PC-3 (cell line): ENCODE data around the gene TMEM273. TPM values are rescaled to one million over a fixed set of nuclear protein-coding genes. Genes with fewer than 3 reads are reported as not detected.

Source experiments
- ATAC-seq: fragments of 200-7000 bp; cut with Tn5 transposase; 2 replicates; pipeline ENCODE4 v1.9.1; 2020; ENCODE audit warnings: mild to moderate bottlenecking, moderate library complexity
- BruUV-seq: library from RNA; stranded (reverse); fragments of 400-500 nt; replicated peaks from 2 replicates; lab custom pipeline; 2021; lab: Mats Ljungman, UMichigan
- CTCF ChIA-PET: fragments of 300-600 bp; sonication (Branson Sonifier 250); formaldehyde crosslinking; loops from one replicate; lab custom pipeline; 2022; ENCODE audit warnings: antibody characterized with exemption; lab: Charles Lee
- POLR2A ChIA-PET: fragments of 300-600 bp; sonication (Branson Sonifier 250); formaldehyde crosslinking; loops from one replicate; lab custom pipeline; 2022; ENCODE audit warnings: antibody characterized with exemption; ENCODE audit not compliant: unreplicated experiment; lab: Charles Lee
- DNase-seq: peaks from one replicate; pipeline ENCODE4 v3.0.0-alpha.2; 2015
- H2AFZ ChIP-seq: fragments of 300-600 bp; sonication (generic); 2 replicates; pipeline ENCODE4 v1.6.0; 2016; ENCODE audit warnings: antibody characterized with exemption, low read length
- H3F3A ChIP-seq: fragments of 300-600 bp; sonication (generic); one replicate; pipeline ENCODE4 v1.6.0; 2017; ENCODE audit warnings: antibody characterized with exemption, low read length, control low read depth, mild to moderate bottlenecking; ENCODE audit not compliant: unreplicated experiment
- H3K27ac ChIP-seq: fragments of 300-600 bp; sonication (generic); 2 replicates; pipeline ENCODE4 v1.5.1; 2016; ENCODE audit warnings: mild to moderate bottlenecking, low read length
- H3K27me3 ChIP-seq: fragments of 300-600 bp; sonication (generic); 2 replicates; pipeline ENCODE4 v1.6.1; 2016; ENCODE audit warnings: low read length, mixed read lengths
- H3K36me3 ChIP-seq: fragments of 300-600 bp; sonication (generic); 2 replicates; pipeline ENCODE4 v1.6.1; 2016; ENCODE audit warnings: low read depth, mixed run types, low read length, mixed read lengths
- H3K4me1 ChIP-seq: fragments of 300-600 bp; sonication (generic); 2 replicates; pipeline ENCODE4 v1.5.1; 2016; ENCODE audit warnings: low read length; ENCODE audit not compliant: insufficient read depth
- H3K4me2 ChIP-seq: fragments of 300-600 bp; sonication (generic); 2 replicates; pipeline ENCODE4 v1.6.0; 2016; ENCODE audit warnings: low read length
- H3K4me3 ChIP-seq: fragments of 300-600 bp; sonication (generic); 2 replicates; pipeline ENCODE4 v1.5.1; 2016; ENCODE audit warnings: mild to moderate bottlenecking, low read length, mixed read lengths
- H3K79me2 ChIP-seq: fragments of 300-600 bp; sonication (generic); 2 replicates; pipeline ENCODE4 v1.6.1; 2017; ENCODE audit warnings: low read length, mixed read lengths
- H3K9ac ChIP-seq: fragments of 300-600 bp; sonication (generic); 2 replicates; pipeline ENCODE4 v1.6.0; 2016; ENCODE audit warnings: mild to moderate bottlenecking, low read length
- H3K9me2 ChIP-seq: fragments of 300-600 bp; sonication (generic); replicated peaks from 2 replicates; pipeline ENCODE4 v1.6.1; 2016; ENCODE audit warnings: mixed run types, low read length, mixed read lengths
- H3K9me3 ChIP-seq: fragments of 300-600 bp; sonication (generic); 2 replicates; pipeline ENCODE4 v1.6.1; 2016; ENCODE audit warnings: low read length, mixed read lengths
- H4K20me1 ChIP-seq: fragments of 300-600 bp; sonication (generic); 2 replicates; pipeline ENCODE4 v1.6.1; 2016; ENCODE audit warnings: low read length, mixed read lengths
- EZH2 ChIP-seq: fragments of 300-600 bp; sonication (generic); IDR thresholded peaks from one replicate; pipeline ENCODE4 v1.6.1; 2017; ENCODE audit warnings: antibody characterized with exemption, mild to moderate bottlenecking, low read length; ENCODE audit not compliant: unreplicated experiment
- EZH2phosphoT487 ChIP-seq: fragments of 300-600 bp; sonication (generic); IDR thresholded peaks from 2 replicates; pipeline ENCODE4 v1.6.1; 2018; ENCODE audit warnings: mild to moderate bottlenecking, antibody characterized with exemption, low read length, borderline replicate concordance
- intact Hi-C: fragments of 100-400 bp; cut with micrococcal nuclease; formaldehyde crosslinking; loops from 2 replicates; pipeline ENCODE4 v1.9.0; 2023
- total RNA-seq: library from RNA; depleted of rRNA; stranded (reverse); fragments of >200 nt; gene quantifications from 2 replicates; pipeline ENCODE4 v1.2.3, GENCODE V29; 2014
- TF ChIP-seq, protein P1 (sequence below): fragments of 300-600 bp; sonication (generic); conservative IDR thresholded peaks from 2 replicates; pipeline ENCODE4 v1.5.1; 2017; ENCODE audit warnings: antibody characterized with exemption, low read depth, mild to moderate bottlenecking, low read length

Gene TMEM273
- total RNA-seq, 1 experiment from 2014 or later = not detected

DNA sequence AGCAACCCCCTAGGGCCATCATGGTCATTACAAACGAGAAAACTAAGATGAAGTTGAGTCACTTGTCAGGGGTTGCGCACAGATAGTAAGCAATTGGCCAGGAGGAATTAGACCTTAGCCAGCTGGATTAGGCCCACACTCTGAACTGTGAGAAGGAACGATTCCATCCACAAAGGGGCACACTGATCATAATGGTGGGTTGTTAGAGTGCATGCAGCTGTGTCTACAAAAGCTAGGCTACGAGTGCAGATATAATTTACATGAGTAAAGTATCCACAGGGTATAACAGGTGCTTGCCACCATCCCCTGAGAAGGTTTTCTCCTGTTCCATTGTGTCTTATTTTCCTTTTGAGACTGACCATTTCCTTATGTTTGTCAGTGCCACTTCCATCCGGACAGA lies 37.8 kb downstream of the TMEM273 start:
- Histone ChIP-seq H3K27me3 (peaks cover 69% of the 10 kb centered on the region), H2AFZ (no peak overlapping the region), H3K4me2 (no peak overlapping the region), H3F3A (no peaks in the 10 kb centered on the region), H4K20me1 (no peaks in the 10 kb centered on the region), H3K27ac (no peak overlapping the region), H3K9me3 (no peaks in the 10 kb centered on the region), H3K4me1 (no peaks in the 10 kb centered on the region), H3K9ac (no peak overlapping the region), H3K36me3 (no peaks in the 10 kb centered on the region), H3K9me2 (no peaks in the 10 kb centered on the region), H3K4me3 (no peak overlapping the region), H3K79me2 (no peaks in the 10 kb centered on the region)
- no TSS peak for BruUV-seq
- ATAC-seq (no peak), DNase-seq (peak; percentile 21)
- ChIA-PET CTCF (no interaction called here), POLR2A (no interaction called here)
- intact Hi-C loops = no loop called here
- no peak for TF ChIP-seq EZH2phosphoT487
- TF ChIP-seq, protein P1, sequence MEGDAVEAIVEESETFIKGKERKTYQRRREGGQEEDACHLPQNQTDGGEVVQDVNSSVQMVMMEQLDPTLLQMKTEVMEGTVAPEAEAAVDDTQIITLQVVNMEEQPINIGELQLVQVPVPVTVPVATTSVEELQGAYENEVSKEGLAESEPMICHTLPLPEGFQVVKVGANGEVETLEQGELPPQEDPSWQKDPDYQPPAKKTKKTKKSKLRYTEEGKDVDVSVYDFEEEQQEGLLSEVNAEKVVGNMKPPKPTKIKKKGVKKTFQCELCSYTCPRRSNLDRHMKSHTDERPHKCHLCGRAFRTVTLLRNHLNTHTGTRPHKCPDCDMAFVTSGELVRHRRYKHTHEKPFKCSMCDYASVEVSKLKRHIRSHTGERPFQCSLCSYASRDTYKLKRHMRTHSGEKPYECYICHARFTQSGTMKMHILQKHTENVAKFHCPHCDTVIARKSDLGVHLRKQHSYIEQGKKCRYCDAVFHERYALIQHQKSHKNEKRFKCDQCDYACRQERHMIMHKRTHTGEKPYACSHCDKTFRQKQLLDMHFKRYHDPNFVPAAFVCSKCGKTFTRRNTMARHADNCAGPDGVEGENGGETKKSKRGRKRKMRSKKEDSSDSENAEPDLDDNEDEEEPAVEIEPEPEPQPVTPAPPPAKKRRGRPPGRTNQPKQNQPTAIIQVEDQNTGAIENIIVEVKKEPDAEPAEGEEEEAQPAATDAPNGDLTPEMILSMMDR = no peak
- TF ChIP-seq EZH2 = no peak

- H3K9ac ChIP-seq = no peak overlapping the region
- intact Hi-C loops = no loop called here
- H3F3A ChIP-seq = no peaks in the 10 kb centered on the region
- H3K4me2 ChIP-seq = no peak overlapping the region
- ATAC-seq = no peak
- no peak overlapping the region for H2AFZ ChIP-seq
- peaks cover 69% of the 10 kb centered on the region for H3K27me3 ChIP-seq
- POLR2A ChIA-PET = no interaction called here
- no peaks in the 10 kb centered on the region for H4K20me1 ChIP-seq
- TF ChIP-seq, protein P1 = no peak
- TF ChIP-seq EZH2 (no peak), EZH2phosphoT487 (no peak)
- H3K4me1 ChIP-seq = no peaks in the 10 kb centered on the region
- H3K9me2 ChIP-seq = no peaks in the 10 kb centered on the region
- H3K9me3 ChIP-seq = no peaks in the 10 kb centered on the region
- H3K4me3 ChIP-seq = no peak overlapping the region
- H3K36me3 ChIP-seq = no peaks in the 10 kb centered on the region
- H3K79me2 ChIP-seq = no peaks in the 10 kb centered on the region
- no TSS peak for BruUV-seq
- no peak for DNase-seq
- CTCF ChIA-PET = no interaction called here
- no peak overlapping the region for H3K27ac ChIP-seq
These were observed 38.3 kb downstream of the TMEM273 start for GRCh38 chr10:49149881-49150280.

DNA sequence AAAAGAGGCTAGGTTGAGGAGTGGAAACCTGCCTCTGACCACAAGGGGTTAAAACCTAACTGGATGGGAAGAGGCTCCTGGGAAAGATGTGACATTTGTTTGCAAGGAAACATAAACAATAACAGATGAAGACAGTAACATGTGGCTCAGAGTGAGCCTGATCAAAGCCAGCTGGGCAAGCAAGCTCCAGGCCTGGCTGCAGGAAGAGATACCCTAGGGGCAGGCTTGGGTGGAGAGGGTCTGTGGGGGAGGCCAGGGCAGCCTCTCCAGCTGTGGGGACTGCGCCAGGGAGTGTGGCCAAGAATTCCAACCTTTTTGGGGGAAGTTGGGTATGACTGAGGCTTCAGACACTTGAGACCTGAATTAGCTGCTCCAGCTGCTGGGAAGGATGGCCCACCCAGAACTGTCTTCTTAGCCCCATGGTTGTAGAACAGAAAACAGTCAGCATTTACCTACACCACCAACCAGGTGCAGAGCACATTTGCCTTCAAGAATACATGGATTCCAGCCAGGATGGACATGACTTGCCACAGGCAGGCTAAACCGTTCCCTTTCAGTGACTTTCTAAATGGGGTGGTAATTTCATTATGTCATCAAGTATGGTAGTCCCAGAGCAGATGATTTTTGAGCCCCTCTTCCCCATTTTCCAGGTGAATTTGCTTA lies 44.0 kb downstream of the TMEM273 start:
- Histone ChIP-seq H3K27ac (no peak overlapping the region), H3K79me2 (no peaks in the 10 kb centered on the region), H3K4me2 (no peak overlapping the region), H3K4me3 (no peak overlapping the region), H3K9me3 (no peaks in the 10 kb centered on the region), H2AFZ (no peak overlapping the region), H3F3A (no peaks in the 10 kb centered on the region), H3K36me3 (no peaks in the 10 kb centered on the region), H3K9ac (no peak overlapping the region), H3K9me2 (no peaks in the 10 kb centered on the region), H3K27me3 (peaks cover 25% of the 10 kb centered on the region; the same call in 1 of the 2 replicates), H3K4me1 (peaks cover 15% of the 10 kb centered on the region), H4K20me1 (no peaks in the 10 kb centered on the region)
- TF ChIP-seq EZH2phosphoT487 = no peak
- no peak for TF ChIP-seq EZH2
- TF ChIP-seq, protein P1 = no peak
- intact Hi-C loops = no loop called here
- BruUV-seq = no TSS peak
- ChIA-PET POLR2A (no interaction called here), CTCF (no interaction called here)
- ATAC-seq = no peak
- no peak for DNase-seq
